Parietal lobe (tissue), 1 donor: Measurements from ENCODE around the gene VPS41. TPM values are rescaled to one million over a fixed set of nuclear protein-coding genes. Genes with fewer than 3 reads are reported as not detected.

ENCODE experiments used
- total RNA-seq: library from RNA; depleted of rRNA; stranded (reverse); fragments of >200 nt; gene quantifications from one replicate; pipeline ENCODE4 v1.2.3, GENCODE V29; 2014

Gene VPS41
- total RNA-seq, result 136 TPM

DNA sequence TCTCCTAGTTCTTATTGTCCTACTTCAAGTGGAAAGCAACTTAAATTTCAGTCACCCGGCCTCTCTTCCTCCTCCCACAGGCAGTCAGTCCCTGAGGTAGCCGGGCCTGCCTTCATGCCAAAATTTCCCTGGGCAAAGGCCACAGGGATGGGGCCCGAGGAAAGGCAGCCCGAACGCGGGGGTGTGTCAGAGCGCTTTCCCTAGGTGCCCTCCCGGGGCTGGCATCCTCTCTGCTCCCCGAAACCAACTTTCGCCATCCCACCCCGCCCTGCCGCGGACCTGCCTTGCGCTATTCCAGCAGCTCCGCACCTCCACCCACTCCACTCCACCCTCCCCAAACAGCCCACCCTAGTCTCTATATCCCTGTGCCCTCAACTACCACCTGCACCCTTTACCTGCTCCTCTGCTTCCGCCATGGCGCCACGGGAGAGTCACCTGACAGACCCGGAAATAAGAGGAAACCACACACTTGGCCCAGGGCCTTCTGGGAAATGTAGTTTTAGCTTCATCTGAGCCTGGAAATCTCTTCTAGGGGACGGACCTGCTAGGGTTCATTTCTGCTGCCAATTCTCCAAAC lies at the start of gene VPS41:
VPS41 (minus strand) TSS at position 433 of the 577 bp plus-strand sequence; CDS start at position 416, 17 bp downstream.

Other genes starting within 250 kb of the VPS41 start
- gene POU6F2, start 68.7 kb upstream of the VPS41 start, total RNA-seq, result 7.5 TPM